Measurements from ENCODE around the gene ABLIM1. TPM values are rescaled to one million over a fixed set of nuclear protein-coding genes. Genes with fewer than 3 reads are reported as not detected.

ABLIM1 gene
- total RNA-seq, 1 experiment from 2014 or later: 62.1 TPM

- TF ChIP-seq FOXP4 (CRISPR knock-in tag; IDR thresholded peaks at IDR 0.05): no peak
- TF ChIP-seq ZBTB43 (CRISPR knock-in tag; IDR thresholded peaks at IDR 0.05): no peak
Measured at GRCh38 chr10:114679552-114679951, 21.5 kb upstream of the ABLIM1 start (continued).

- Mint-ChIP-seq H3K36me3 (no peaks in the 10 kb centered on the region), H3K4me1 (no peaks in the 10 kb centered on the region), H3K9me3 (no peaks in the 10 kb centered on the region), H3K27ac (no peak overlapping the region), H3K27me3 (ENCODE audit: low read depth) (no peaks in the 10 kb centered on the region; the same call in 1 of the 2 replicates), H3K4me3 (no peak overlapping the region)
- ChIA-PET POLR2A (no interaction called here), CTCF (no interaction called here)
- DNase-seq (ENCODE audit: low spot score) (no peak), ATAC-seq (no peak)
- TF ChIP-seq ELF4 (CRISPR knock-in tag; IDR thresholded peaks at IDR 0.05; ENCODE audit: low read depth): no peak
- TF ChIP-seq ZNF281 (CRISPR knock-in tag; IDR thresholded peaks at IDR 0.05): no peak
- TF ChIP-seq NFYB (CRISPR knock-in tag; conservative IDR thresholded peaks at IDR 0.05; ENCODE audit: low read depth): no peak
- TF ChIP-seq ZNF317 (CRISPR knock-in tag; IDR thresholded peaks at IDR 0.05; ENCODE audit: borderline replicate concordance, low read depth): no peak
- TF ChIP-seq ESRRA (CRISPR knock-in tag; IDR thresholded peaks at IDR 0.05; ENCODE audit: borderline replicate concordance): no peak
- no peak for TF ChIP-seq PRDM15 (CRISPR knock-in tag; IDR thresholded peaks at IDR 0.05)
- no peak for TF ChIP-seq SMAD3 (CRISPR knock-in tag; IDR thresholded peaks at IDR 0.05; ENCODE audit: borderline replicate concordance)
- no peak for TF ChIP-seq ZNF138 (CRISPR knock-in tag; conservative IDR thresholded peaks at IDR 0.05)
- no peak for TF ChIP-seq JUN (CRISPR knock-in tag; IDR thresholded peaks at IDR 0.05)
- no peak for TF ChIP-seq RORB (CRISPR knock-in tag; IDR thresholded peaks at IDR 0.05)
- no peak for TF ChIP-seq NR3C1 (CRISPR knock-in tag; conservative IDR thresholded peaks at IDR 0.05; ENCODE audit: low read depth)
- no peak for TF ChIP-seq MXD4 (CRISPR knock-in tag; IDR thresholded peaks at IDR 0.05; ENCODE audit: borderline replicate concordance)
- TF ChIP-seq IRF1 (CRISPR knock-in tag; IDR thresholded peaks at IDR 0.05): no peak
- TF ChIP-seq GRHL2 (CRISPR knock-in tag; IDR thresholded peaks at IDR 0.05; ENCODE audit: insufficient replicate concordance, severe bottlenecking): no peak
- no peak for TF ChIP-seq RELA (CRISPR knock-in tag; IDR thresholded peaks at IDR 0.05; ENCODE audit: borderline replicate concordance)
- TF ChIP-seq GABPB1 (CRISPR knock-in tag; IDR thresholded peaks at IDR 0.05): no peak
- TF ChIP-seq MAX (CRISPR knock-in tag; IDR thresholded peaks at IDR 0.05): no peak
- no peak for TF ChIP-seq TCF7 (CRISPR knock-in tag; IDR thresholded peaks at IDR 0.05; ENCODE audit: low read depth)
Measured at GRCh38 chr10:114678820-114679219, 20.7 kb upstream of the ABLIM1 start.
